GM12878 (cell line): Measurements from ENCODE around the gene MAGEA2. TPM values are rescaled to one million over a fixed set of nuclear protein-coding genes. Genes with fewer than 3 reads are reported as not detected.

Experiments used
- ATAC-seq: fragments of 200-7000 bp; cut with Tn5 transposase; 3 replicates; pipeline ENCODE4 v1.9.1; 2020; ENCODE audit warnings: mild to moderate bottlenecking, moderate library complexity
- BruUV-seq: library from RNA; stranded (reverse); fragments of 400-500 nt; replicated peaks from 2 replicates; lab custom pipeline; 2021; lab: Mats Ljungman, UMichigan
- CTCF ChIA-PET: fragments of 300-600 bp; sonication (Branson Sonifier 250); formaldehyde crosslinking; extraction: SDS; loops from one replicate; lab custom pipeline; 2021; ENCODE audit warnings: inconsistent platforms; lab: Yijun Ruan, JAX
- POLR2A ChIA-PET: fragments of 350-600 bp; formaldehyde crosslinking; extraction: SDS; loops from one replicate; lab custom pipeline; 2021; ENCODE audit warnings: inconsistent platforms; lab: Charles Lee
- RAD21 ChIA-PET: fragments of 300-600 bp; sonication (Branson Sonifier 250); formaldehyde crosslinking; loops from one replicate; lab custom pipeline; 2023; ENCODE audit warnings: antibody characterized with exemption; ENCODE audit not compliant: unreplicated experiment; lab: Charles Lee
- SMC1A ChIA-PET: fragments of 300-600 bp; sonication (Branson Sonifier 250); formaldehyde crosslinking; loops from one replicate; lab custom pipeline; 2023; ENCODE audit not compliant: unreplicated experiment, uncharacterized antibody; lab: Charles Lee
- DNase-seq: peaks from one replicate; pipeline ENCODE4 v3.0.0-alpha.2; 2011; ENCODE audit warnings: low read depth, low spot score
- FAIRE-seq: peaks from 3 replicates; lab custom pipeline; 2011; peaks lifted over from hg19 to GRCh38; lab: Jason Lieb, UNC
- H2AFZ ChIP-seq: 2 replicates; pipeline ENCODE4 v1.6.0; 2011; ENCODE audit warnings: low read depth, low read length, control low read depth; ENCODE audit not compliant: control insufficient read depth
- H3K27ac ChIP-seq: 2 replicates; pipeline ENCODE4 v1.5.1; 2011; ENCODE audit warnings: control low read depth; ENCODE audit not compliant: control insufficient read depth, insufficient read depth
- H3K27me3 ChIP-seq, 2 experiments: replicated peaks in 1 of 2; 2 replicates each; pipeline versions ENCODE4 v1.6.0 to v1.6.1; 2011; ENCODE audit warnings: low read length in 1 of 2; ENCODE audit not compliant: control insufficient read depth in 2 of 2, insufficient read depth in 2 of 2
- H3K36me3 ChIP-seq, 2 experiments: 2 replicates each; pipeline ENCODE4 v1.5.1; 2011; ENCODE audit warnings: low read length in 1 of 2; ENCODE audit not compliant: control insufficient read depth in 2 of 2, insufficient read depth in 2 of 2
- H3K4me1 ChIP-seq: 2 replicates; pipeline ENCODE4 v1.6.1; 2011; ENCODE audit warnings: mild to moderate bottlenecking, low read length, moderate library complexity, mixed read lengths; ENCODE audit not compliant: control insufficient read depth, insufficient read depth
- H3K4me2 ChIP-seq: 2 replicates; pipeline ENCODE4 v1.6.0; 2011; ENCODE audit warnings: control low read depth; ENCODE audit not compliant: control insufficient read depth, insufficient read depth
- H3K4me3 ChIP-seq: fragments of 200-600 bp; sonication (generic); 2 replicates; pipeline ENCODE4 v1.5.1; 2016
- H3K79me2 ChIP-seq: 2 replicates; pipeline ENCODE4 v1.6.0; 2011; ENCODE audit warnings: low read length; ENCODE audit not compliant: control insufficient read depth, insufficient read depth
- H3K9ac ChIP-seq: 2 replicates; pipeline ENCODE4 v1.8.0; 2011; ENCODE audit warnings: low read length, control low read depth, mixed read lengths; ENCODE audit not compliant: control insufficient read depth, insufficient read depth
- H3K9me3 ChIP-seq: replicated peaks from 3 replicates; pipeline ENCODE4 v1.5.1; 2011; ENCODE audit warnings: mild to moderate bottlenecking, low read length; ENCODE audit not compliant: control insufficient read depth, insufficient read depth
- H4K20me1 ChIP-seq: 2 replicates; pipeline ENCODE4 v1.6.0; 2011; ENCODE audit not compliant: control insufficient read depth, insufficient read depth
- CREM ChIP-seq: IDR thresholded peaks from 2 replicates; pipeline ENCODE4 v1.6.1; 2014; ENCODE audit warnings: antibody characterized with exemption, low read depth
- CUX1 ChIP-seq: IDR thresholded peaks from 2 replicates; pipeline ENCODE4 v1.6.1; 2012; ENCODE audit warnings: improper control_type of control experiment, low read depth, low read length; ENCODE audit not compliant: insufficient replicate concordance
- EED ChIP-seq: sonication (generic); IDR thresholded peaks from 2 replicates; pipeline ENCODE4 v1.6.1; 2016; ENCODE audit warnings: antibody characterized with exemption, low read depth
- ELK1 ChIP-seq: IDR thresholded peaks from 2 replicates; pipeline ENCODE4 v1.6.1; 2012; ENCODE audit warnings: low read depth, low read length, improper control_type of control experiment
- IRF4 ChIP-seq: IDR thresholded peaks from 2 replicates; pipeline ENCODE4 v1.6.1; 2011; ENCODE audit warnings: low read depth, low read length
- KAT2A ChIP-seq: conservative IDR thresholded peaks from 2 replicates; pipeline ENCODE4 v1.6.1; 2011; ENCODE audit warnings: low read depth, low read length; ENCODE audit not compliant: control insufficient read depth
- MXI1 ChIP-seq: fragments of 150-350 bp; IDR thresholded peaks from 2 replicates; pipeline ENCODE4 v1.6.1; 2011; ENCODE audit warnings: low read depth, mild to moderate bottlenecking, inconsistent platforms, low read length, improper control_type of control experiment
- NFYB ChIP-seq: IDR thresholded peaks from 2 replicates; pipeline ENCODE4 v1.6.1; 2011; ENCODE audit warnings: low read depth, mild to moderate bottlenecking, low read length, improper control_type of control experiment, moderate library complexity; ENCODE audit not compliant: insufficient read depth
- RUNX3 ChIP-seq: IDR thresholded peaks from 2 replicates; pipeline ENCODE4 v1.6.1; 2012; ENCODE audit warnings: low read length, inconsistent platforms
- SMC3 ChIP-seq: IDR thresholded peaks from 2 replicates; pipeline ENCODE4 v1.6.1; 2011; ENCODE audit warnings: low read length, improper control_type of control experiment, borderline replicate concordance
- TBL1XR1 ChIP-seq: IDR thresholded peaks from 2 replicates; pipeline ENCODE4 v1.6.1; 2012; ENCODE audit warnings: low read depth, low read length, improper control_type of control experiment
- ZBTB11 ChIP-seq: fragments of 450-650 bp; formaldehyde crosslinking; IDR thresholded peaks from 2 replicates; pipeline ENCODE4 v1.5.0; 2022; ENCODE audit warnings: mild to moderate bottlenecking, missing genetic modification characterization
- WGBS: methylation state at CpG from one replicate; pipeline ENCODE4 v1.1.6; 2016; ENCODE audit warnings: low lambda C conversion rate; ENCODE audit not compliant: insufficient replicate concordance, insufficient coverage; ENCODE audit errors: missing lambda C conversion rate; 5-methylcytosine and 5-hydroxymethylcytosine counted together
- in situ Hi-C: fragments of 300-500 bp; cut with MboI; formaldehyde crosslinking; loops from 9 replicates; pipeline ENCODE4 v1.14.3; 2018; ENCODE audit warnings: mixed read lengths
- intact Hi-C: fragments of 100-400 bp; cut with micrococcal nuclease; formaldehyde crosslinking; loops from one replicate; pipeline ENCODE4 v1.14.2; 2022; ENCODE audit not compliant: unreplicated experiment
- polyA plus RNA-seq, 11 experiments: library from polyadenylated mRNA; depleted of rRNA in 4 of 11; unstranded in 6 of 11; stranded (reverse) in 5 of 11; fragments of >200 nt; fragmentation: Nextera tagmentation in 4 of 11; fragmentation: Illumina TruSeq in 1 of 11; extraction: Ambion mirVana in 4 of 11; extraction: Trizol in 1 of 11; gene quantifications; 1 replicate in 1 of 11; 2 replicates in 10 of 11; pipeline versions ENCODE4 v1.2.1 to v1.2.3, GENCODE V29; 2011 to 2016; ENCODE audit warnings: inconsistent platforms in 2 of 11, missing spikeins in 2 of 11, low read depth in 1 of 11
- total RNA-seq, 4 experiments: library from RNA; depleted of rRNA in 3 of 4; stranded (reverse); fragments of >200 nt in 3 of 4; fragmentation: Illumina TruSeq in 1 of 4; extraction: Trizol in 1 of 4; gene quantifications; 2 replicates each; pipeline versions ENCODE4 v1.2.1 to v1.2.3, GENCODE V29; 2013 to 2021

Gene MAGEA2
- total and polyA plus RNA-seq, 10 of the 15 experiments (the other 5 are each of a cell fraction or from before 2014, with no cell fraction given), result 0.04 to 0.13 TPM; not detected in 8

- intact Hi-C loops, result no loop called here
- H4K20me1 ChIP-seq, result no peaks in the 10 kb centered on the region
- in situ Hi-C loops, result no loop called here
- ChIA-PET SMC1A (interaction anchor here (1.2 kb wide), 1 partner anchor 19 kb away, joined by 3 read pairs; no protein-coding TSS in a partner anchor), RAD21 (no interaction called here), CTCF (interaction anchor here (1.0 kb wide), 1 partner anchor 15 kb away, joined by 3 read pairs; no protein-coding TSS in a partner anchor), POLR2A (no interaction called here)
- no peak overlapping the region for H2AFZ ChIP-seq
- no peaks in the 10 kb centered on the region for H3K79me2 ChIP-seq
- TF ChIP-seq ZBTB11 (CRISPR knock-in tag), result no peak
- TF ChIP-seq NFYB, result no peak
- TF ChIP-seq MXI1, result no peak
- TF ChIP-seq RUNX3, result no peak
- TF ChIP-seq IRF4, result no peak
- no peak for TF ChIP-seq CUX1
- no peak for TF ChIP-seq SMC3
- no peak for TF ChIP-seq ELK1
- TF ChIP-seq TBL1XR1, result no peak
- no peak for TF ChIP-seq CREM
- TF ChIP-seq EED, result no peak
- TF ChIP-seq KAT2A, result no peak
- ATAC-seq (no peak), FAIRE-seq (no peak), DNase-seq (no peak)
- H3K27ac ChIP-seq, result no peak overlapping the region
- H3K27me3 ChIP-seq, result no peaks in the 10 kb centered on the region
- no peak overlapping the region for H3K9ac ChIP-seq
- no peaks in the 10 kb centered on the region for H3K9me3 ChIP-seq
- H3K4me3 ChIP-seq, result no peak overlapping the region
- 33% methylated on average over 1 of the region's 1 CpG for WGBS
- no peaks in the 10 kb centered on the region for H3K4me1 ChIP-seq
- H3K36me3 ChIP-seq, result no peaks in the 10 kb centered on the region
- BruUV-seq, result no TSS peak
- no peak overlapping the region for H3K4me2 ChIP-seq
Measured at GRCh38 chrX:152798945-152799344, 45.3 kb upstream of the MAGEA2 start.
